ENCODE data around the gene ITPKB. TPM values are rescaled to one million over a fixed set of nuclear protein-coding genes. Genes with fewer than 3 reads are reported as not detected.

ITPKB gene
- total RNA-seq, 1 donor from 2014 or later: 13.7 TPM

- no peak for TF ChIP-seq CTCF (conservative IDR thresholded peaks at IDR 0.05)
- H3K27ac Mint-ChIP-seq (ENCODE audit: unreplicated experiment): no peak overlapping the region
- no peak overlapping the region for H3K4me3 Mint-ChIP-seq
- H3K27me3 Mint-ChIP-seq (ENCODE audit: low read depth): no peaks in the 10 kb centered on the region
- H3K9me3 Mint-ChIP-seq: no peaks in the 10 kb centered on the region
- H3K4me1 Mint-ChIP-seq: peaks cover 21% of the 10 kb centered on the region
- no peaks in the 10 kb centered on the region for H3K36me3 Mint-ChIP-seq (ENCODE audit: low read depth)
- no peak for DNase-seq (ENCODE audit: low read depth, low spot score)
Measured at GRCh38 chr1:226633541-226634165, 105.4 kb downstream of the ITPKB start.

- H3K4me1 Mint-ChIP-seq: peaks cover 25% of the 10 kb centered on the region
Measured at GRCh38 chr1:226632922-226633351, 106.1 kb downstream of the ITPKB start.

GRCh38 chr1:226632169-226632879 is 106.8 kb downstream of the ITPKB start:
- Mint-ChIP-seq H3K9me3 (no peaks in the 10 kb centered on the region), H3K27ac (ENCODE audit: unreplicated experiment) (peak overlapping the region; percentile 23)

More at GRCh38 chr1:226632922-226633351, 106.1 kb downstream of the ITPKB start:
- no peak for DNase-seq (ENCODE audit: low read depth, low spot score)
- Mint-ChIP-seq H3K27me3 (ENCODE audit: low read depth) (no peaks in the 10 kb centered on the region), H3K27ac (ENCODE audit: unreplicated experiment) (no peak overlapping the region), H3K36me3 (ENCODE audit: low read depth) (no peaks in the 10 kb centered on the region), H3K9me3 (no peaks in the 10 kb centered on the region), H3K4me3 (no peak overlapping the region)
- no peak for TF ChIP-seq CTCF (conservative IDR thresholded peaks at IDR 0.05)

GRCh38 chr1:226631229-226632000 is 107.7 kb downstream of the ITPKB start:
- no peak for TF ChIP-seq CTCF (conservative IDR thresholded peaks at IDR 0.05)
- H3K4me3 Mint-ChIP-seq: no peak overlapping the region
- peaks cover 28% of the 10 kb centered on the region for H3K4me1 Mint-ChIP-seq
- H3K36me3 Mint-ChIP-seq (ENCODE audit: low read depth): no peaks in the 10 kb centered on the region
- DNase-seq (ENCODE audit: low read depth, low spot score): no peak
- no peaks in the 10 kb centered on the region for H3K27me3 Mint-ChIP-seq (ENCODE audit: low read depth)
- no peaks in the 10 kb centered on the region for H3K9me3 Mint-ChIP-seq
- peak overlapping the region; percentile 19 for H3K27ac Mint-ChIP-seq (ENCODE audit: unreplicated experiment)

More at GRCh38 chr1:226632169-226632879, 106.8 kb downstream of the ITPKB start:
- Mint-ChIP-seq H3K27me3 (ENCODE audit: low read depth) (no peaks in the 10 kb centered on the region), H3K36me3 (ENCODE audit: low read depth) (no peaks in the 10 kb centered on the region), H3K4me3 (no peak overlapping the region), H3K4me1 (peaks cover 25% of the 10 kb centered on the region)
- no peak for TF ChIP-seq CTCF (conservative IDR thresholded peaks at IDR 0.05)
- no peak for DNase-seq (ENCODE audit: low read depth, low spot score)

- no peak for DNase-seq (ENCODE audit: low read depth, low spot score)
- Mint-ChIP-seq H3K4me3 (no peak overlapping the region), H3K36me3 (ENCODE audit: low read depth) (no peaks in the 10 kb centered on the region), H3K4me1 (peaks cover 31% of the 10 kb centered on the region), H3K27me3 (ENCODE audit: low read depth) (no peaks in the 10 kb centered on the region), H3K27ac (ENCODE audit: unreplicated experiment) (no peak overlapping the region), H3K9me3 (no peaks in the 10 kb centered on the region)
- no peak for TF ChIP-seq CTCF (conservative IDR thresholded peaks at IDR 0.05)
Measured at GRCh38 chr1:226630592-226630991, 108.5 kb downstream of the ITPKB start.
